Amniotic epithelial cell (primary cell): ENCODE results near the gene OR51F2.
"Not testable (repeated sequence)": the region's sequence is repeated elsewhere in the genome, so short reads cannot be mapped to it uniquely, and the experiment has no call there.

Experiments
- DNase-seq: peaks from one replicate; pipeline ENCODE4 v3.0.0-alpha.2; 2010; ENCODE audit warnings: low read depth

OR51F2 gene, protein sequence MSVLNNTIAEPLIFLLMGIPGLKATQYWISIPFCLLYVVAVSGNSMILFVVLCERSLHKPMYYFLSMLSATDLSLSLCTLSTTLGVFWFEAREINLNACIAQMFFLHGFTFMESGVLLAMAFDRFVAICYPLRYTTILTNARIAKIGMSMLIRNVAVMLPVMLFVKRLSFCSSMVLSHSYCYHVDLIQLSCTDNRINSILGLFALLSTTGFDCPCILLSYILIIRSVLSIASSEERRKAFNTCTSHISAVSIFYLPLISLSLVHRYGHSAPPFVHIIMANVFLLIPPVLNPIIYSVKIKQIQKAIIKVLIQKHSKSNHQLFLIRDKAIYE

GRCh38 chr11:4821021-4821420 is at the start of gene OR51F2:
TSS of gene OR51F2 (plus strand) at chr11:4821321. CDS start at chr11:4821422, 101 bp downstream.
- DNase-seq = no peak

DNA sequence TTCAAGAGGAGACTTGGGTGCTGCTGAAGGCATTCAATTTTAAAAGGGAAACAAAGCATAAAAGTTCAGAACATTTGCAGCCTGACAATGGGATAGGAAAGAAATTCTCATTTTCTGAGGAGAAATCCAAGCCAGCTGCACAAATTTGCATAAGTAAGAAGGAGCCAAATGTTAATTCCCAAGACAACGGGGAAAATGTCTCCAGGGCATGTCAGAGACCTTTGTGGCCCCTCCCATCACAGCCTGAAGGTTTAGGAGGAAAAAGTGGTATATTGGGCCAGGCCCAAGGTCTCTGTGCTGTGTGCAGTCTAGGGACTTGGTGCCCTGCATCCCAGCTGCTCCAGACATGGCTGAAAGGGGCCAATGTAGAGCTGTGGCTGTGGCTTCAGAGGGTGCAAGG is 38.7 kb upstream of the OR51F2 start:
- no peak for DNase-seq

GRCh38 chr11:4797206-4797605 is 23.9 kb upstream of the OR51F2 start:
- no peak for DNase-seq

- no peak for DNase-seq
Measured at GRCh38 chr11:4798427-4799183, 22.5 kb upstream of the OR51F2 start.

DNA sequence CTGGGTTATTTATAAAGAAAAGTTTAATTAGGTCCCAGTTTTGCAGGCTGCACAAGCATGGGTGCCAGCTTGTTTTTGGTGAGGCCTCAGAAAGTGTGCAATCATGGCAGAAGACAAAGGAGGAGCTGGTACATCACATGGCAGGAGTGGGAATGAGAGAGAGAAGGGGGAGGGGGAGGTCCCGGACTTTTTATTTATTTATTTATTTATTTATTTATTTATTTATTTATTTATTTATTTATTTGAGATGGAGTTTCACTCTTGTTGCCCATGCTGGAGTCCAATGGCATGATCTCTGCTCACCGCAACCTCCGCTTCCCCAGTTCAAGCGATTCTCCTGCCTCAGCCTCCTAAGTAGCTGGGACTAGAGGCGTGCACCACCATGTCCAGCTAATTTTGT is 19.8 kb upstream of the OR51F2 start:
- not testable (repeated sequence) for DNase-seq

GRCh38 chr11:4804280-4804679 is 16.8 kb upstream of the OR51F2 start, which contains the start of gene OR52R1:
TSS of gene OR52R1 (minus strand) at chr11:4804380. CDS start at chr11:4804380, 0 bp downstream.
- DNase-seq = no peak

- no peak for DNase-seq
Measured at GRCh38 chr11:4808476-4808875, 12.6 kb upstream of the OR51F2 start.

DNA sequence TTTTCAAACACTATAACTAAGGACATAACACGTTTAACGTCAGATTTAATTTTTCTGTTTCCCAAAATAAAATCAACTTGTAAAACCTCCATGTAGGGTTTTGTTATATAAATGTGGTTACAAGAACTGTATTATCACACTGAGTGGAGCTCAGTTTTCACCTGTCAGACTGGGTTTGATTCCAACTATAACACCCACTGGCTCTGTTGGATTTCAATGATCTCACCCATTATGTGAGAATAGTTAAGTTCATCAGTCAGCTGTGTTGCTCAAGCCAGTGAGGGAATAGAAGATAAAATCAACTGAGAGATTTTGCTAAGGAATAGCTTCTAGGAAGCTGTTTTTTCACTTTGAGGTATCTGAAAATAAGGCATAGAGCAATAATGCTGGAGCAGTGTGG is 11.9 kb upstream of the OR51F2 start:
- DNase-seq = no peak

GRCh38 chr11:4825132-4825531 is 4.0 kb downstream of the OR51F2 start:
- DNase-seq = no peak

GRCh38 chr11:4826425-4826824 is 5.3 kb downstream of the OR51F2 start:
- DNase-seq = peak; percentile 48

DNA sequence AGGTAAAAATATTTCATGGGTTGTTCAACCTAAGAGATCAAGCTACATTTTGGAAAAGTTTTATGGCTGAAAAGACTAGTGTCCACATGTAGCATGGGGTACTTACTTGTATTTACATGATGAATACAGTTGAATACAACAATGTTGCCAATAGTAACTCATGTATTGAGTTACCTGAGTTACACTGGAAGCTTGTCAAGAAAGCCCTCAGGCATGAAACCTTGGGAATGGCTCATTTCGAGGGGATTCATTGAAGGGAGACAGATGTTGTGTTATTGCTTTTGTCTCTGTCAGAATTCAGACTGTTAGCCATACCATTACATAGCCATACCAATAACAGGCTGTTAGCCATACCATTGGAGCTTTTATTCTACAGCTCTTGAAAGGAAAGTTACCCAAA is 9.2 kb downstream of the OR51F2 start:
- no peak for DNase-seq

GRCh38 chr11:4830909-4831308 is 9.8 kb downstream of the OR51F2 start:
- no peak for DNase-seq

DNA sequence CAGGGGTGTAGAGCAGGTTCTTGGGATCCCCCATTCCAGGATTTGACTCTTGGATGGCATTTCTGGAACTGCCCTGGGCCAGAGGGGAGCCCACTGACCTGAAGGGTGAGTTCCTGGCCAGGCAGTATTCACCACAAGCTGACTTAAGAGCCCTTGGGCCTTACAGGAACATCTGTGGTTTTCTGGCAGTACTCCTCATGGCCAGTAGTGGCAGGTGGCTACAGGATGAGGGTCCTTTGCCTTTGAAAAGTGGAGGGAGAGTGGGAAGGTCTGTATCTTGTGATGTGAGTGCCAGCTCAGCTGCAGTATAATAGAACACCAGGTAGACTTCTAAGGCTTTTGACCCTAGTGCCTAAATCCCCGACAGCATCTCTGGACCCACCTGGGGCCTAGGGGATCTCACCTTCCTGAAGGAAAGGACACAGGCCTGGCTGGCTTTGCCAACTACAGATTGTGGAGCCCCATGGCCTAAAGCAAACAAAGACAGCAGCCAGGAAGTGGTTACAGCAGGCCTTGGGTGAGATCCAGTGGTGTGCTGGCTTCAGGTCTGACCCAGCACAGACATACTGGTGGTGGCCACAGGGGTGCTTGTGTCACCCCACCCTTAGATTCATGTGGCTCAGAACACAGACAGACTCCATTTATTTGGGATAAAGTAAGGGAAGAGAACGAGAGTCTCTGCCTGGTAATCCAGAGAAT is 18.9 kb downstream of the OR51F2 start:
- DNase-seq = no peak

GRCh38 chr11:4848908-4849532 is 27.9 kb downstream of the OR51F2 start, which contains the start of gene OR51S1:
TSS of gene OR51S1 (minus strand) at chr11:4849208. CDS start at chr11:4849208, 0 bp downstream.
- DNase-seq = no peak

- peak; percentile 39 for DNase-seq
Measured at GRCh38 chr11:4851033-4851432, 29.9 kb downstream of the OR51F2 start.

DNA sequence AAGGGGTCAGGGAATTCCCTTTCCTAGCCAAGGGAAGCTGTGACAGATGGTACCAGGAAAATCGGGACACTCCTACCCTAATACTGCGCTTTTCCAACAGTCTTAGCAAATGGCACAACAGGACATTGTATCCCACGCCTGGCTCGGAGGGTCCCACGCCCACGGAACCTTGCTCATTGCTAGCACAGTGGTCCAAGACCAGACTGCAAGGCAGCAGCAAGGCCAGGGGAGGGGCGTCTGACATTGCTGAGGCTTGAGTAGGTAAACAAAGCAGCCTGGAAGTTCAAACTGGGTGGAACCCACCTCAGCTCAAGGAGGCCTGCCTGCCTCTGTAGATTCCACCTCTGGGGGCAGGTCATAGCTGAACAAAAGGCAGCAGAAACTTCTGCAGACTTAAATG is 33.2 kb downstream of the OR51F2 start:
- DNase-seq = not testable (repeated sequence)

DNA sequence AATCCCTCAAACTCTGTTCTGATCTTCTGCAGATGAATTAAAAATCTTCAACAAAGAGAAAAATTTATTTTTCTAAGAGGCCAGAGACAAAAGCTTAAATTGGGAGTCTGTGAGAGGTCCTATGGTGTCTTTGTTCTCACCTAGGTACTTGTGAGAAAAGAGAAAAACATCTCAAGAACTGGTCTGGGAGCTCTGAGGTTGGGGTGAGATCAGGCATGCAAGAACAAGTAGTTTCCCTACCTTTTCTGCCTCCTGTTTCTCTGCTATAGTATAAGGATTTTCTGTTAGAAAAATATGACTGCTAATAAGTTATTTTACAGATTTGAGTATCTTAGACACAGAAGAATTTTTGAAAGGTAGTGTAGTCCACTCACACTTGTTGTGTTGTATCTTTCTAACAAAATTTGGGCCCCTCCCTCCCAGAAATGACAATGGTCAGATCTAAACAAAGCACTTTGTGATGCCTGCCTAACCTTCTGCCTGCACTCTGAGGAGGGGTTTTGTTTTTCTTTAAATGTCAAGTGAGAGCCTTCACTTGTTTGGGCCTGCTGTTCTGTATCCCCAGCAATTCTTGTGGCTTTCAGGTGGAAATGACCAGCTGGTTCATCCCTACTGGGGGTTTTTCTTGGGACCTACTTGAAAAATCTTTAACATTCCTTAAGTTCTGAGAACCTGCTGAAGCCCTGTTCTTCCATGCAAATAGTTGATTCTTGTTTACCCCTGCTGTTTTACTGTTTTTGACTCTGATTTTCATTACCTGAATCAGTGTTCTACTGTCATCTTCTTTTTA is 41.5 kb downstream of the OR51F2 start:
- DNase-seq = no peak

GRCh38 chr11:4863876-4864275 is 42.8 kb downstream of the OR51F2 start:
- no peak for DNase-seq

- DNase-seq = no peak
Measured at GRCh38 chr11:4865855-4866254, 44.7 kb downstream of the OR51F2 start.
